Stomach (tissue), 4 donors: Measurements from ENCODE around the gene RIN2.

Source experiments
- CTCF ChIP-seq, 7 experiments: fragments of 450-650 bp in 4 of 7; fragments of 200-600 bp in 3 of 7; sonication (generic) in 3 of 7; IDR thresholded peaks; one replicate each; pipeline ENCODE4 v1.5.1; 2016 to 2019; ENCODE audit warnings: antibody characterized with exemption in 7 of 7, control low read depth in 2 of 7, mild to moderate bottlenecking in 1 of 7
- POLR2A ChIP-seq, 4 donors: fragments of 450-650 bp; IDR thresholded peaks; one replicate each; pipeline ENCODE4 v1.6.1; 2016; ENCODE audit warnings: antibody characterized with exemption in 4 of 4, control low read depth in 2 of 4, mild to moderate bottlenecking in 1 of 4, moderate library complexity in 1 of 4

- TF ChIP-seq CTCF (IDR thresholded peaks at IDR 0.05) = no peak
- TF ChIP-seq POLR2A (IDR thresholded peaks at IDR 0.05) = no peak
Measured at GRCh38 chr20:19735446-19735845, 22.6 kb upstream of the RIN2 start.
